B cell (primary cell): ENCODE data around the gene ANKFN1. TPM values are rescaled to one million over a fixed set of nuclear protein-coding genes. Genes with fewer than 3 reads are reported as not detected.

Source experiments
- ATAC-seq: fragments of 200-7000 bp; cut with Tn5 transposase; one replicate; pipeline ENCODE4 v1.10.0; 2021; ENCODE audit warnings: low read depth, mild to moderate bottlenecking, moderate number of reproducible peaks, moderate library complexity
- CTCF ChIA-PET: fragments of 350-600 bp; sonication (Branson Sonifier 250); formaldehyde crosslinking; loops from one replicate; lab custom pipeline; 2021; ENCODE audit warnings: antibody characterized with exemption, inconsistent platforms; lab: Charles Lee
- POLR2A ChIA-PET: fragments of 350-600 bp; sonication (Branson Sonifier 250); formaldehyde crosslinking; loops from one replicate; lab custom pipeline; 2021; ENCODE audit warnings: antibody characterized with exemption; lab: Charles Lee
- DNase-seq: peaks from one replicate; pipeline ENCODE4 v3.0.0; 2013
- H2AFZ ChIP-seq: 2 replicates; pipeline ENCODE4 v1.6.1; 2012; ENCODE audit warnings: mild to moderate bottlenecking, low read depth, low read length; ENCODE audit not compliant: insufficient read depth, poor library complexity, severe bottlenecking
- H3K27ac ChIP-seq, 2 donors: 1 replicate in 1 of 2; 2 replicates in 1 of 2; pipeline ENCODE4 v1.5.1; 2012 to 2013; ENCODE audit warnings: low read length in 2 of 2, mild to moderate bottlenecking in 2 of 2, moderate library complexity in 1 of 2
- H3K27me3 ChIP-seq, 4 experiments: fragments of 200-600 bp in 1 of 4; sonication (generic) in 1 of 4; replicated peaks in 1 of 4; 1 replicate in 2 of 4; 2 replicates in 2 of 4; pipeline versions ENCODE4 v1.6.1 to v1.7.0; 2013 to 2016; ENCODE audit warnings: low read length in 3 of 4, mild to moderate bottlenecking in 2 of 4, mixed read lengths in 1 of 4, moderate library complexity in 1 of 4; ENCODE audit not compliant: insufficient read depth in 4 of 4, control insufficient read depth in 3 of 4; ENCODE audit errors: control extremely low read depth in 1 of 4
- H3K36me3 ChIP-seq, 2 experiments: replicated peaks in 1 of 2; 1 replicate in 1 of 2; 2 replicates in 1 of 2; pipeline versions ENCODE4 v1.6.1 to v1.7.1; 2013; ENCODE audit warnings: low read length in 1 of 2; ENCODE audit not compliant: insufficient read depth in 2 of 2, control insufficient read depth in 1 of 2; ENCODE audit errors: control extremely low read depth in 1 of 2, extremely low read depth in 1 of 2
- H3K4me1 ChIP-seq, 2 donors: fragments of 200-600 bp in 1 of 2; sonication (generic) in 1 of 2; 1 replicate in 1 of 2; 2 replicates in 1 of 2; pipeline versions ENCODE4 v1.5.1 to v1.6.1; 2013 to 2017; ENCODE audit warnings: low read length in 2 of 2; ENCODE audit not compliant: control insufficient read depth in 2 of 2, insufficient read depth in 2 of 2
- H3K4me2 ChIP-seq: replicated peaks from 2 replicates; pipeline ENCODE3; 2012; ENCODE audit warnings: mild to moderate bottlenecking, low read depth, low read length; ENCODE audit not compliant: poor library complexity, severe bottlenecking
- H3K4me3 ChIP-seq, 5 experiments: fragments of 200-600 bp in 1 of 5; sonication (generic) in 1 of 5; 1 replicate in 3 of 5; 2 replicates in 2 of 5; pipeline versions ENCODE4 v1.5.1 to v1.7.0; 2011 to 2016; ENCODE audit warnings: low read length in 4 of 5, mild to moderate bottlenecking in 4 of 5, low read depth in 2 of 5, control low read depth in 1 of 5, moderate library complexity in 1 of 5; ENCODE audit not compliant: insufficient read depth in 1 of 5; ENCODE audit errors: control extremely low read depth in 1 of 5, extremely low read depth in 1 of 5
- H3K79me2 ChIP-seq: fragments of 200-600 bp; sonication (generic); one replicate; pipeline ENCODE4 v1.6.0; 2016; ENCODE audit warnings: low read length; ENCODE audit not compliant: control insufficient read depth, insufficient read depth
- H3K9ac ChIP-seq: fragments of 200-600 bp; sonication (generic); 2 replicates; pipeline ENCODE4 v1.6.1; 2017; ENCODE audit warnings: mild to moderate bottlenecking, low read length, moderate library complexity
- H3K9me3 ChIP-seq, 3 donors: one replicate each; pipeline versions ENCODE4 v1.6.1 to v1.7.1; 2013; ENCODE audit warnings: low read length in 2 of 3; ENCODE audit not compliant: control insufficient read depth in 2 of 3, insufficient read depth in 1 of 3; ENCODE audit errors: control extremely low read depth in 1 of 3
- H4K20me1 ChIP-seq: 2 replicates; pipeline ENCODE4 v1.6.0; 2012; ENCODE audit warnings: mild to moderate bottlenecking, low read length; ENCODE audit not compliant: insufficient read depth, control insufficient read depth, poor library complexity, severe bottlenecking
- H3K27ac Mint-ChIP-seq: one replicate; pipeline ENCODE4 v1.8.0; 2021; ENCODE audit warnings: mixed read lengths
- H3K27me3 Mint-ChIP-seq: one replicate; pipeline ENCODE4 v1.8.0; 2021; ENCODE audit warnings: mixed read lengths
- H3K4me1 Mint-ChIP-seq: one replicate; pipeline ENCODE4 v1.8.0; 2021; ENCODE audit warnings: mixed read lengths
- H3K4me3 Mint-ChIP-seq: one replicate; pipeline ENCODE4 v1.8.0; 2021; ENCODE audit warnings: mixed read lengths
- H3K9me3 Mint-ChIP-seq: one replicate; pipeline ENCODE4 v1.8.0; 2022; ENCODE audit warnings: mixed read lengths; ENCODE audit not compliant: insufficient read depth
- EZH2 ChIP-seq: IDR thresholded peaks from 2 replicates; pipeline ENCODE4 v1.6.1; 2012; ENCODE audit warnings: borderline replicate concordance, low read depth, mild to moderate bottlenecking, moderate library complexity, low read length; ENCODE audit not compliant: insufficient read depth, poor library complexity, severe bottlenecking
- WGBS: methylation state at CpG from one replicate; pipeline ENCODE4 v1.1.5; 2013; ENCODE audit warnings: missing lambda C conversion rate; ENCODE audit not compliant: insufficient coverage; 5-methylcytosine and 5-hydroxymethylcytosine counted together
- intact Hi-C: fragments of 100-400 bp; cut with micrococcal nuclease; formaldehyde crosslinking; loops from one replicate; pipeline ENCODE4 v1.10.0; 2022
- polyA plus RNA-seq: library from polyadenylated mRNA; depleted of rRNA; stranded (reverse); fragments of >200 nt; gene quantifications from 2 replicates; pipeline ENCODE4 v1.2.3, GENCODE V29; 2012
- total RNA-seq, 2 donors: library from RNA; stranded (reverse); fragments of 120-200 nt in 1 of 2; gene quantifications; 1 replicate in 1 of 2; 2 replicates in 1 of 2; pipeline versions ENCODE4 v1.2.3 to v1.2.4, GENCODE V29; 2013 to 2022
- TF ChIP-seq, protein P1 (sequence below): fragments of 200-600 bp; IDR thresholded peaks from one replicate; pipeline ENCODE4 v1.8.0; 2022; ENCODE audit warnings: antibody characterized with exemption, mild to moderate bottlenecking

ANKFN1 gene
- total and polyA plus RNA-seq, 2 donors (not counting 1 experiment from before 2014, with no cell fraction given) = not detected

DNA sequence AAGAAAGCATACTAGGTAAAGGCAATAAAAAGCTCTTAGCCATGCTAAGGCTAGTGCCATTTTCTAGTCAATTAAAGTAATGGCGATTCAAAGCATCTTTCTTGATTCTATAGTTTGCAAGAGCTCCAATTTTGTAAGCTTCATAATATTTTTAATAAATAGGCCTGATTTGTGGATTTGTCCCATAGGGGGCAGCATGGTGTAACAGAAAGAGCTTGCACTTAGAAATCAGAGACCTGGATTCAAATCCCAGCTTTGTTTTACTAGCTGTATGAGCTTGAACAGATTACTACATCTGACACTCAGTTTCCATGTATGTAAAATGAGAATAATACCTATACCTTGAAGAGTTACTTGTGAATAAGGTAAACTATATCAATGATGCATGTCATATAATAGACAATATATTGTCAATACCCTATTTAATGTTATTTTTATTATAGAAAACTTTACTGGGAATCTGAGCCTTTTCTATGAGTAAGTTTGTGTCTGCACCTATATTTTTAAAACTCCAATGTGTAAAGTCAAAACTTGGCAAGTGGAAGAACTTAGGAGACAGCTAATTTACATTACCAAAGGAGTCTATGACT lies 346.6 kb downstream of the ANKFN1 start:
- Mint-ChIP-seq H3K9me3 (no peaks in the 10 kb centered on the region), H3K27ac (no peak overlapping the region), H3K4me1 (no peaks in the 10 kb centered on the region), H3K4me3 (no peak overlapping the region), H3K27me3 (no peaks in the 10 kb centered on the region)
- Histone ChIP-seq H3K9me3 (no peaks in the 10 kb centered on the region), H3K79me2 (no peaks in the 10 kb centered on the region), H3K9ac (no peak overlapping the region), H3K27ac (no peak overlapping the region), H3K4me1 (no peaks in the 10 kb centered on the region), H3K27me3 (peaks cover 0 to 1% (median 0%) of the 10 kb centered on the region in 4 experiments), H2AFZ (no peak overlapping the region), H3K36me3 (no peaks in the 10 kb centered on the region), H3K4me2 (no peak overlapping the region), H3K4me3 (no peak overlapping the region), H4K20me1 (no peaks in the 10 kb centered on the region)
- CTCF ChIA-PET = interaction anchor here (0.7 kb wide), 1 partner anchor 9 kb away, joined by 3 read pairs; no protein-coding TSS in a partner anchor
- no peak for TF ChIP-seq EZH2
- TF ChIP-seq, protein P1, sequence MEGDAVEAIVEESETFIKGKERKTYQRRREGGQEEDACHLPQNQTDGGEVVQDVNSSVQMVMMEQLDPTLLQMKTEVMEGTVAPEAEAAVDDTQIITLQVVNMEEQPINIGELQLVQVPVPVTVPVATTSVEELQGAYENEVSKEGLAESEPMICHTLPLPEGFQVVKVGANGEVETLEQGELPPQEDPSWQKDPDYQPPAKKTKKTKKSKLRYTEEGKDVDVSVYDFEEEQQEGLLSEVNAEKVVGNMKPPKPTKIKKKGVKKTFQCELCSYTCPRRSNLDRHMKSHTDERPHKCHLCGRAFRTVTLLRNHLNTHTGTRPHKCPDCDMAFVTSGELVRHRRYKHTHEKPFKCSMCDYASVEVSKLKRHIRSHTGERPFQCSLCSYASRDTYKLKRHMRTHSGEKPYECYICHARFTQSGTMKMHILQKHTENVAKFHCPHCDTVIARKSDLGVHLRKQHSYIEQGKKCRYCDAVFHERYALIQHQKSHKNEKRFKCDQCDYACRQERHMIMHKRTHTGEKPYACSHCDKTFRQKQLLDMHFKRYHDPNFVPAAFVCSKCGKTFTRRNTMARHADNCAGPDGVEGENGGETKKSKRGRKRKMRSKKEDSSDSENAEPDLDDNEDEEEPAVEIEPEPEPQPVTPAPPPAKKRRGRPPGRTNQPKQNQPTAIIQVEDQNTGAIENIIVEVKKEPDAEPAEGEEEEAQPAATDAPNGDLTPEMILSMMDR = no peak
- WGBS = no CpG with 5 or more reads among the region's 1 CpG
- ATAC-seq (no peak), DNase-seq (no peak)
- POLR2A ChIA-PET = no interaction called here
- intact Hi-C loops = no loop called here

- H3K4me1 ChIP-seq = no peaks in the 10 kb centered on the region
- no peaks in the 10 kb centered on the region for H3K36me3 ChIP-seq
- ChIA-PET CTCF (no interaction called here), POLR2A (no interaction called here)
- H3K27ac ChIP-seq = no peak overlapping the region
- H3K9me3 Mint-ChIP-seq = no peaks in the 10 kb centered on the region
- no peaks in the 10 kb centered on the region for H4K20me1 ChIP-seq
- no peak overlapping the region for H3K4me3 ChIP-seq
- TF ChIP-seq, protein P1 = no peak
- no peak for TF ChIP-seq EZH2
- no peaks in the 10 kb centered on the region for H3K27me3 ChIP-seq
- H3K4me1 Mint-ChIP-seq = no peaks in the 10 kb centered on the region
- H3K27me3 Mint-ChIP-seq = peaks cover under 1% of the 10 kb centered on the region
- no peak overlapping the region for H3K9ac ChIP-seq
- 93% methylated on average over 3 of the region's 5 CpGs for WGBS
- no peaks in the 10 kb centered on the region for H3K9me3 ChIP-seq
- H2AFZ ChIP-seq = no peak overlapping the region
- DNase-seq = no peak
- H3K27ac Mint-ChIP-seq = no peak overlapping the region
- H3K79me2 ChIP-seq = no peaks in the 10 kb centered on the region
- H3K4me3 Mint-ChIP-seq = no peak overlapping the region
- intact Hi-C loops = no loop called here
- ATAC-seq = no peak
- H3K4me2 ChIP-seq = no peak overlapping the region
Observed at GRCh38 chr17:56502120-56502654, 348.9 kb downstream of the ANKFN1 start.
